Fibroblast of pulmonary artery (primary cell): ENCODE results near the gene CILP2.

Experiments used
- DNase-seq: peaks from one replicate; pipeline ENCODE4 v3.0.0-alpha.2; 2010; ENCODE audit warnings: low read depth
- H3K4me3 ChIP-seq: replicated peaks from 2 replicates; pipeline ENCODE4 v1.5.1; 2011; ENCODE audit warnings: low read depth, mild to moderate bottlenecking, control low read depth, low read length, moderate library complexity
- CTCF ChIP-seq: IDR thresholded peaks from 2 replicates; pipeline ENCODE4 v1.5.1; 2011; ENCODE audit warnings: mild to moderate bottlenecking, control low read depth, low read length, inconsistent platforms; ENCODE audit errors: missing control alignments

CILP2 gene

GRCh38 chr19:19581391-19581790, 43.3 kb downstream of the CILP2 start:
- no peak for DNase-seq
- H3K4me3 ChIP-seq, result no peak overlapping the region
- no peak for TF ChIP-seq CTCF

DNA sequence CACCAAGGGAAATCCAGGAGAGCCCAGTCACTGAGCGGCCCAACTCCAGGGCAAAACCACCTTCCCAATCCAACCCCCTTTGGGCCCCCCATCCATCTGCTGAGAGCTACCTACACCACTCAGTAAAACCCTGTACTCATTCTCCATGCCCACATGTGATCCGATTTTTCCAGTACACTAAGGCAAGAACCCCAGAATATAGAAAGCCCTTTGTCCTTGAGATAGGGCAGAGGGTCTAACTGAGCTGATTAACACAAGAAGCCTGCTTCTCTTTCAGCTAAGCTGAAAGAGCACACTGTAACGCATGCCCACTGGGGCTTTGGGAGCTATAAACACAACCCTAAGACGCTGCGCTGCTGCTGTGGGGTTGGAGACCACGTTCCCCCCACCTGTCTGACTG, 44.4 kb downstream of the CILP2 start:
- no peak for TF ChIP-seq CTCF
- DNase-seq, result no peak
- no peak overlapping the region for H3K4me3 ChIP-seq

- no peak for DNase-seq
- no peak for TF ChIP-seq CTCF
- no peak overlapping the region for H3K4me3 ChIP-seq
Measured at GRCh38 chr19:19584356-19584755, 46.3 kb downstream of the CILP2 start.

GRCh38 chr19:19587771-19588170, 49.7 kb downstream of the CILP2 start:
- H3K4me3 ChIP-seq, result no peak overlapping the region
- no peak for TF ChIP-seq CTCF
- no peak for DNase-seq

GRCh38 chr19:19588546-19588945, 50.5 kb downstream of the CILP2 start:
- DNase-seq, result no peak
- no peak for TF ChIP-seq CTCF
- H3K4me3 ChIP-seq, result no peak overlapping the region

GRCh38 chr19:19591133-19591825, 53.2 kb downstream of the CILP2 start:
- no peak for TF ChIP-seq CTCF
- H3K4me3 ChIP-seq, result no peak overlapping the region
- DNase-seq, result peak; percentile 90

DNA sequence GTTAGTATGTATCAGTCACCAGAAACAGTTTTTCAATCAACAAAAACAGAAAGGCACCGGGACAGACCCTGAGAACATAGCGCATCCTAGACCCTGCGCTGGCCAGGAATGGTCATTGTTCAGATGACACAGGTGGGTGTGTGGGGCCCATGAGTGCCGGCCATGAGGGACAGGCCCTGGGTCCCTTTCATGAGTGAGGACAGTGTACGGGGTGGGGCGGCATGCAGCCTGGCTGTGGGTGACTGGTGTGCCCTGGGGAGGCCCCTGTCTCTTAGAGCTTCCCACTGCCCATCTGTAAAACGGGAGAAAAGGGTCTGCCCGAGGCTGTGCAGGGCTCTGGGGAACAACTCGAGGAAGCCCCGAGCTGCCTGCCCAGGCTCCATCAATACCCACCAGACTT, 54.6 kb downstream of the CILP2 start:
- H3K4me3 ChIP-seq, result no peak overlapping the region
- TF ChIP-seq CTCF, result no peak

More for the DNA sequence above, 54.6 kb downstream of the CILP2 start:
- no peak for DNase-seq
